SK-N-MC (cell line): ENCODE measurements around the gene TSC2.

Experiments
- EZH2 ChIP-seq: fragments of 200-600 bp; sonication (generic); IDR thresholded peaks from one replicate; pipeline ENCODE4 v1.6.1; 2017; ENCODE audit warnings: antibody characterized with exemption
- FOXP2 ChIP-seq: optimal IDR thresholded peaks from 2 replicates; pipeline ENCODE3; 2011; ENCODE audit warnings: mild to moderate bottlenecking, moderate library complexity; ENCODE audit not compliant: insufficient read depth; ENCODE audit errors: extremely low read length, control extremely low read depth
- POLR2AphosphoS5 ChIP-seq: IDR thresholded peaks from 2 replicates; pipeline ENCODE4 v1.6.1; 2012; ENCODE audit warnings: mild to moderate bottlenecking, low read depth, low read length, borderline replicate concordance

- TF ChIP-seq POLR2AphosphoS5 (peak; percentile 83), EZH2 (no peak), FOXP2 (no peak)
Measured at GRCh38 chr16:2019518-2019920, 28.3 kb upstream of the TSC2 start, which contains the start of gene NPW.
